Omental fat pad (tissue), 4 donors: ENCODE results near the gene ANKS3. TPM values are rescaled to one million over a fixed set of nuclear protein-coding genes. Genes with fewer than 3 reads are reported as not detected.

Experiments used
- ATAC-seq: fragments of 150-250 bp; one replicate; pipeline ENCODE4 v1.9.1; 2016; ENCODE audit warnings: mild to moderate bottlenecking, moderate library complexity; ENCODE audit not compliant: low FRiP score
- DNase-seq: peaks from one replicate; pipeline ENCODE4 v3.0.0-alpha.2; 2019; ENCODE audit warnings: low spot score
- total RNA-seq, 4 donors: library from RNA; depleted of rRNA; stranded (reverse); fragments of >200 nt; gene quantifications; one replicate each; pipeline ENCODE4 v1.1.0, GENCODE V29; 2016
- TF ChIP-seq, protein P1 (sequence below), 3 donors: fragments of 450-650 bp; IDR thresholded peaks; one replicate each; pipeline ENCODE4 v1.5.1; 2016 to 2017; ENCODE audit warnings: antibody characterized with exemption in 3 of 3, mild to moderate bottlenecking in 3 of 3, moderate library complexity in 2 of 3

ANKS3 gene
- total RNA-seq, 4 donors from 2014 or later = 12.6 to 24.1 (median 17.2) TPM

DNA sequence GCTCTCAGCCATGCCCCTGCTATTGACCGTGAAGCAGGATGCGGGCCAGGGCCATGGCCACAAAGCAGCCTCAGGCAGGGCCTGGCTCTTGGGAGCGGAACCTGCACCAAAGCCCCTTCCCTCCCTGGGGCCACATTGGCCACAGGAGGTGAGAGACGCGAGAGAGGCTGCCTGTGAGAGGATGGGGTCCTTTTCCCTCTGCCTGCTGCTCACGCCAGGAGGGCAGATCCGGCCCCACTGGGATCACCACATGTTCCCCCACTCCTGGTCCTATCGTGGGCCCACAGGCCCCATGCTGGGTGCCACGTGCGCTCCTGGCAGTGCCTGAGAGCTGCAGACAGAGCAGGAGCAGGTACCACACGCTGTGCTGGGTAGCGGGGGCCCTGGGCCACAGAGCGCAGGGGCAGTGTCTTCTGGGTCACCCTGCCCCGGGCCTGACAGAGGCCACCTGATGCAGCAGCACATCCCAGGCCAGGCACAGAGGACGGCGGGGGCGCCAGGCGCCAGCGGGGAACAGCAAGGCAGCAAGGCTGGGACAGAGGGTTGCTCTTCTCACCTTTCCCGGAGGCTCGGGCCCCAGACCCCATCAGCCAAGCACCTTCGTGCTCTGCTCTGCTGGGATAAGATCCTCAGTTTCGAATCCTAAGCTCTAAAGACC is 49.9 kb downstream of the ANKS3 start:
- no peak for ATAC-seq
- TF ChIP-seq, protein P1, sequence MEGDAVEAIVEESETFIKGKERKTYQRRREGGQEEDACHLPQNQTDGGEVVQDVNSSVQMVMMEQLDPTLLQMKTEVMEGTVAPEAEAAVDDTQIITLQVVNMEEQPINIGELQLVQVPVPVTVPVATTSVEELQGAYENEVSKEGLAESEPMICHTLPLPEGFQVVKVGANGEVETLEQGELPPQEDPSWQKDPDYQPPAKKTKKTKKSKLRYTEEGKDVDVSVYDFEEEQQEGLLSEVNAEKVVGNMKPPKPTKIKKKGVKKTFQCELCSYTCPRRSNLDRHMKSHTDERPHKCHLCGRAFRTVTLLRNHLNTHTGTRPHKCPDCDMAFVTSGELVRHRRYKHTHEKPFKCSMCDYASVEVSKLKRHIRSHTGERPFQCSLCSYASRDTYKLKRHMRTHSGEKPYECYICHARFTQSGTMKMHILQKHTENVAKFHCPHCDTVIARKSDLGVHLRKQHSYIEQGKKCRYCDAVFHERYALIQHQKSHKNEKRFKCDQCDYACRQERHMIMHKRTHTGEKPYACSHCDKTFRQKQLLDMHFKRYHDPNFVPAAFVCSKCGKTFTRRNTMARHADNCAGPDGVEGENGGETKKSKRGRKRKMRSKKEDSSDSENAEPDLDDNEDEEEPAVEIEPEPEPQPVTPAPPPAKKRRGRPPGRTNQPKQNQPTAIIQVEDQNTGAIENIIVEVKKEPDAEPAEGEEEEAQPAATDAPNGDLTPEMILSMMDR (IDR thresholded peaks at IDR 0.05) = no peak
- no peak for DNase-seq

DNA sequence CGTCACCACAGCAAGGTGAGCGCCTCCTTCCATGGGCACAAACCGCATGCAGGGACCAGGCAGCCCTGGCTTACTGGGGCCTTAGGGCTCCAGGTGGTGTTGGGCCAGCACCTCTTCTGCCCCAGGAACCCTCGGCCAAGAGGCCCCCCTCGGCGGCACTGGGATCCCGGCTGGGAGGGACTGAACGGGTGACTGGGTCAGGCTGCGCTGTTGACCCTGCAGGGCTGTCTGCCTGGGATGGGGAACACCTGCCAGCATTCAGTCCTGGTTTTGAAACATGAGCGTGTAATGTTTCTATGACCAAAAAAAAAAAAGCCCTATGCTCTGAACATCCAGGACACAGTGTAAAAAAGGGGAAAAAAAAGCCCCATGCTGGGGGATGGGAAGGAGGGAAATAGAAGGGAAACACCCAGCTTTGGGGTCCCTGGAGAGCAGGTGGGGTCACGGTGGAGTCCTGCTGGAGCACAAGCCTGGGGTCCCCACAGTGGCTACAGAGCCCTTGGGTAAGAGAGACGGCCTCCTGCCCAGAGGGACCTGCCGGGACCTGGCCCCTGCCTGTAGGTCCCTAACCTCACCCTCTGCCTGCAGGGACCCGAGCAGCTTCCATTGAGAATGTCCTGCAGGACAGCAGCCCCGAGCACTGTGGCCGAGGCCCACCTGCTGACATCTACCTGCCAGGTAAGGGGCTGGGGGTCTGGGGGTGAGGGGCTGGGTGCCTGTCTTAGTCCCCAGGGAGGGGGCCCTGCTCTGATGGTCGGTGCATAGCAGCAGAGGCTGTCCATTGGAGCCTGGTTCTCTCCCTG is 50.6 kb downstream of the ANKS3 start:
- DNase-seq = no peak
- TF ChIP-seq, protein P1 (IDR thresholded peaks at IDR 0.05) = no peak
- no peak for ATAC-seq

DNA sequence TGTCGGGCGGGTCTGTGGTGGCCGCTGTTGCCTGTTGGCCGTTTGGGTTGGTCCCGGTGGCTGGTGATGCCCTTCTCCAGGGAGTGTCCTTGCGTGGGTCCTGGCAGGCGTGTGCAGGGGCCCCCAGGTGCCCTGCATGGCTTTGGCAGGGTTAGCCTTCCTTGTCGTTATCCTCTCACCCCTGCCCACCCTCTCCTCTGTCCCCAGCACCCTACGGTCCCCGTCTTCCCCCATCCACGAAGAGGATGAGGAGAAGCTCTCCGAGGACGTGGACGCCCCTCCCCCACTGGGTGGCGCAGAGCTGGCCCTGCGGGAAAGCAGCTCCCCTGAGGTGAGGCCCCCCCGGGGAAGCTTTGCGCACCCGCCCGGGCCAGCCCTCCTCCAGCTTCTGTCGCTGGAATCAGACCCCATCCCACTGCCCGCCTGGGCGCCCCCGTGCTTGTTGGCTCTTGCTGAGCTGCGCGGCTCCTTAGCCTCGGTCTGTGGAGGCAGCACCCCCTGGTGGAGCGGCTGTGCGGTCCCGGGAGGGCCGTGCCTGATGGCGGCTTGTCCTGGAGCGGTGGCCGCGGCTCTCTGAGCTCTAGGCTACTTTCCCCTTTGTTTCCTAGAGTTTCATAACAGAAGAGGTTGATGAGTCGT is 51.3 kb downstream of the ANKS3 start:
- DNase-seq = no peak
- TF ChIP-seq, protein P1 (IDR thresholded peaks at IDR 0.05) = no peak
- ATAC-seq = no peak

DNA sequence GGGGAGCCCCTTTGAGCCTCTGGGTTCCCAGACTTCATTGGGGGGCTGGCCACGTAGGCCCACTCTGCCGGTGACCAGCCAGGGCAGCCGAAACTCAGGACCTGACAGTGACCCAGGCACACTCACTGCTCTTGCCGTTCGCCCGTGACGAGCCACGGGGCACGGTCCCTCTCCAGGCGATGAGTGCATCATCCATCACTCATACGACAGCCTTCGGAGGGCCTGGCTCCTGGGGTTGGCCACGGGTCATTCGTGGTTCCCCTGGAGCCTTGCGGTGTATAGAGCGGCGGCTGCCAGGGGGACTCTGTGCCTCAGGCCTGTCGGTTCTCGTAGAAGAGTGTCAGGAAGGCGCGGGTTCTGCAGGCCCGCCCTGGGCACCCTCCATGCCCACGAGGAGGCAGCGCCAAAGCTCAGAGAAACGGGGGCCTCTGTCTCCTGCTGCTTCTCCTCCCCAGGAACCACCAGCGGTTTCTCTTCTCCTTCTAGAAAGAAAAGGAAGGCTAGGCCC is 51.9 kb downstream of the ANKS3 start:
- TF ChIP-seq, protein P1 (IDR thresholded peaks at IDR 0.05) = no peak
- DNase-seq (no peak), ATAC-seq (no peak)

DNA sequence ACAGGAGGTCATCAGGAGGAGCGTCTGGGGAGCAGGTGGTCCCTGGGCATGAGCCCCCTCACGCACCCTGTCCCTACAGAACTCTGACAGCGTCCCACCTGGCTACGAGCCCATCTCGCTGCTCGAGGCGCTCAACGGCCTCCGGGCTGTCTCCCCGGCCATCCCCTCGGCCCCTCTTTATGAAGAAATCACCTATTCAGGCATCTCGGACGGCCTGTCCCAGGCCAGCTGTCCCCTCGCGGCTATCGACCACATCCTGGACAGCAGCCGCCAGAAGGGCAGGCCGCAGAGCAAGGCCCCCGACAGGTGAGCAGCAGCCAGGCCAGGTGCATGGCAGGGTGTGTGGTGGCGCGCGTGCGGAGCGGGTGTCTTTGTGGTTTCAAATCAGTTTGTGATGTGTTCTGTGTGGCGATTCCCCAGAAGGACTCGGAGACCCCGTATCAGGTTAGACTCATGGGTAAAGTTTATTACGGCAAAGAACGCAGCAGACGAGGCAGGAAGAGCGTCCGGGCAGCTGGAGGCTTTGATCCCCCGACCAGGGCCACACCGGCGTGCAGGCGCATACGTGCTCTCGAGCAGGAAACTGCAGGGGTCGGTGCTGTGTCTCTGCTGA is 52.5 kb downstream of the ANKS3 start:
- no peak for ATAC-seq
- TF ChIP-seq, protein P1 (IDR thresholded peaks at IDR 0.05) = no peak
- no peak for DNase-seq

DNA sequence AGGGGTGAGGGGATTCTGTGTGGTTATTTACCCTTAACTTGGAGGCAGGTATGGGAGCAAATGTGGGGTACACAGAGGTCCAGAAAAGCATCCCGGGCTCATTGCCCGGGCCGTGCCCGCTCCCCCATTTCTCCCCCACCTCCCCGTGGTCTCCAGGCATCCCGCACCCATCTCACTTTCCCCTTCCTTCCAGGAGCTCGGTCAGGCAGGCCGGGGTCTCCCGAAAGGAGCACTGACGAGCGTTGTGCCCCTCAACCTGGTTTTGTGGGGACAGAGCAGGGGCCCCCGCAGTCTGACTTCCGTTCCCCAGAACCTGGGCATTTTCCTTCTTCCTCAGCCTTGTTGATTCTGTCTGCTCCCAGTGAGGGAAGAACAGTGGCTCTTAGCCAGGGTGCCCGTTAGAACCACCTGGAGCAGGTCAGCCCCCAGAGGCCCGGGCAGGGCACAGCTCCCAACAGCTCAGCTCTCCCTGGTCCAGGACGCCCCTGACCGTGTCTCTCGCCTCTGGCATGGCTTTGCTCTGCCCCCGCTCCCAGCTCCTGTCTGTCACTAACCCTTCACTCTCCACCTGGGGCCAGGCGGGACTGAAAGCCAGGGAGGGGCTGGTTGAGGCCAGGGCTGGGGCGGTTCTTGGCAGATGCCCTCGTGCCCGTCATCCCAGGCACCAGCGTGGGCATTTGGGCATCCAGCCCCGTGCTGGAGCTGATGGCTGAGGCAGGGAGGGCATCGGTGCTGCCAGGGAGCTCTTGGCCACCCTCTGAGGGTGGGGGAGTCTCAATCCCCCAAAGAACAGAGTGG is 53.2 kb downstream of the ANKS3 start:
- TF ChIP-seq, protein P1 (IDR thresholded peaks at IDR 0.05) = no peak
- no peak for ATAC-seq
- DNase-seq = no peak
